Vagina (tissue), 2 donors: ENCODE data around the gene SIGLEC1.

Experiments
- CTCF ChIP-seq, 3 experiments: fragments of 450-650 bp in 2 of 3; fragments of 200-600 bp in 1 of 3; sonication (generic) in 1 of 3; IDR thresholded peaks; one replicate each; pipeline ENCODE4 v1.5.1; 2017 to 2019; ENCODE audit warnings: antibody characterized with exemption in 3 of 3, mild to moderate bottlenecking in 2 of 3, moderate library complexity in 2 of 3
- POLR2A ChIP-seq, 2 donors: fragments of 450-650 bp; IDR thresholded peaks; one replicate each; pipeline ENCODE4 v1.6.1; 2017; ENCODE audit warnings: antibody characterized with exemption in 2 of 2, mild to moderate bottlenecking in 2 of 2, moderate library complexity in 2 of 2
- POLR2AphosphoS5 ChIP-seq, 2 donors: sonication (generic); formaldehyde crosslinking; IDR thresholded peaks; one replicate each; pipeline ENCODE4 v1.9.0; 2017; ENCODE audit warnings: antibody characterized with exemption in 2 of 2, mild to moderate bottlenecking in 2 of 2, low read depth in 1 of 2; ENCODE audit not compliant: insufficient read depth in 1 of 2

- TF ChIP-seq CTCF (IDR thresholded peaks at IDR 0.05) (no peak), POLR2AphosphoS5 (IDR thresholded peaks at IDR 0.05; ENCODE audit: insufficient read depth in 1 of 2, low read depth in 1 of 2) (no peak), POLR2A (IDR thresholded peaks at IDR 0.05) (no peak)
Measured at GRCh38 chr20:3702611-3703391, 9.6 kb downstream of the SIGLEC1 start.
